Measurements from ENCODE around the gene DNAJC17.

DNAJC17 gene

GRCh38 chr15:40807028-40807887, at the start of gene DNAJC17, which contains the start of gene ZFYVE19:
Gene DNAJC17 (minus strand): TSS chr15:40807473. CDS start chr15:40807446, 27 bp downstream.
Gene ZFYVE19 (plus strand): TSS chr15:40807089. CDS start chr15:40807590, 501 bp downstream.
- peak; percentile 95 for DNase-seq

GRCh38 chr15:40856746-40857145, 49.5 kb upstream of the DNAJC17 start:
- DNase-seq: no peak

- DNase-seq: no peak
Observed at GRCh38 chr15:40855706-40856234, 48.5 kb upstream of the DNAJC17 start.

- no peak for DNase-seq
Observed at GRCh38 chr15:40854161-40854560, 46.9 kb upstream of the DNAJC17 start.

- no peak for DNase-seq
Observed at GRCh38 chr15:40853241-40853890, 46.1 kb upstream of the DNAJC17 start.

- DNase-seq: no peak
Observed at GRCh38 chr15:40852529-40852928, 45.3 kb upstream of the DNAJC17 start.

GRCh38 chr15:40850576-40851112, 43.4 kb upstream of the DNAJC17 start:
- DNase-seq: no peak

- peak; percentile 15 for DNase-seq
Observed at GRCh38 chr15:40847223-40847961, 40.1 kb upstream of the DNAJC17 start.

GRCh38 chr15:40846841-40847222, 39.6 kb upstream of the DNAJC17 start:
- no peak for DNase-seq

- no peak for DNase-seq
Observed at GRCh38 chr15:40845511-40846284, 38.4 kb upstream of the DNAJC17 start.

- no peak for DNase-seq
Observed at GRCh38 chr15:40845036-40845435, 37.8 kb upstream of the DNAJC17 start.

- peak; percentile 25 for DNase-seq
Observed at GRCh38 chr15:40844696-40845030, 37.4 kb upstream of the DNAJC17 start.

- peak; percentile 15 for DNase-seq
Observed at GRCh38 chr15:40843885-40844695, 36.8 kb upstream of the DNAJC17 start, which contains the start of gene SPINT1. Gene SPINT1 (plus strand): TSS chr15:40844048. CDS start chr15:40844555, 507 bp downstream.

GRCh38 chr15:40843261-40843884, 36.1 kb upstream of the DNAJC17 start:
- DNase-seq: no peak

GRCh38 chr15:40841741-40842140, 34.5 kb upstream of the DNAJC17 start:
- no peak for DNase-seq

GRCh38 chr15:40838756-40839155, 31.5 kb upstream of the DNAJC17 start:
- no peak for DNase-seq

- no peak for DNase-seq
Observed at GRCh38 chr15:40836020-40836419, 28.7 kb upstream of the DNAJC17 start.

GRCh38 chr15:40832903-40833302, 25.6 kb upstream of the DNAJC17 start:
- no peak for DNase-seq

GRCh38 chr15:40831861-40832260, 24.6 kb upstream of the DNAJC17 start:
- DNase-seq: no peak

GRCh38 chr15:40830884-40831283, 23.6 kb upstream of the DNAJC17 start:
- DNase-seq: no peak

- no peak for DNase-seq
Observed at GRCh38 chr15:40829115-40829514, 21.8 kb upstream of the DNAJC17 start.

Measured in CD4-positive, alpha-beta T cell treated with Interleukin-10 for 1 hour (primary cell).